Muscle of back (tissue), 11 donors: ENCODE measurements around the gene NOPCHAP1. TPM values are rescaled to one million over a fixed set of nuclear protein-coding genes. Genes with fewer than 3 reads are reported as not detected.
"Not testable (repeated sequence)": the region's sequence is repeated elsewhere in the genome, so short reads cannot be mapped to it uniquely, and the experiment has no call there.

Source experiments
- DNase-seq, 3 donors: peaks; one replicate each; pipeline versions ENCODE4 v3.0.0 to v3.0.0-alpha.2; 2013
- polyA plus RNA-seq, 10 donors: library from polyadenylated mRNA; unstranded; fragments of 120-200 nt; gene quantifications; one replicate each; pipeline ENCODE4 v1.2.1, GENCODE V29; 2013; ENCODE audit not compliant: insufficient read length in 10 of 10

Gene NOPCHAP1
- polyA plus RNA-seq, 10 donors, result 8.9 to 13.3 (median 10.7) TPM

- DNase-seq, result no peak
Observed at GRCh38 chr12:104963757-104964156, 22.4 kb upstream of the NOPCHAP1 start.

- no peak for DNase-seq
Observed at GRCh38 chr12:104964167-104964855, 21.8 kb upstream of the NOPCHAP1 start.

DNA sequence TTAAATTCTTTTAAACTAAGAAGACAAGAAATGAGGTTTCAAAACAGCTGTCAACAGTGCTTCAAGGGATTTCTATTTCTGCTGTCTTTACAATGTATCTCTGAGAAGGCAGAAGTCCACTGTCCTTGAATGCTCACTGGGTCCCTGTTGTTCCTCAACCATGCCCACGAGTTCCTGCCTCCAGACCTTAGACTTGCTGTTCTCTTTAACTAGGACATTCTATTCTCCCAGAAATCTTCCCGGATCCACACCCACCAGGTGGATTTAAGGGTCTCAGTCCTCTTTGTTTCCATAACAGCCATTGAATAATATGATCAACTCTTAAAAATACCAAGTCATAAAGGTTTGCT lies 21.3 kb upstream of the NOPCHAP1 start:
- no peak for DNase-seq

DNA sequence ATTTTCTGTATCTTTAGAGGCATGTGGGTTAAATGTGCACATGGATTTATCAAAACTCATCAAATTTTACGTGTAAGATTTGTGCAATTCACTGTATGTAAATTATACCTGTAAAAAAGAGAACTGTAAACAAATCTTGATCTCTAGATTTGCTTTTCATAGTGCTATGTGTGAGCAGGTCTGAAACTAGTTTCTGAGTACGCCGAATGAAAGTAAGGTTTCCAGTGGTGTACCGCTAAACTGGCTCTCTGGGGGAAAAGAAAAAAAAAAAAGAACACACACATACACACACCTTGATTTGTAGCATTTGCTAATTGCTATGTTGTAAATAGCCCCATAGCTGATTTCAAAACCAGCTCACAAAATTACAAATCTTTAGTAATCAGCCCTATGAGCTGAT lies 19.4 kb upstream of the NOPCHAP1 start:
- no peak for DNase-seq

DNA sequence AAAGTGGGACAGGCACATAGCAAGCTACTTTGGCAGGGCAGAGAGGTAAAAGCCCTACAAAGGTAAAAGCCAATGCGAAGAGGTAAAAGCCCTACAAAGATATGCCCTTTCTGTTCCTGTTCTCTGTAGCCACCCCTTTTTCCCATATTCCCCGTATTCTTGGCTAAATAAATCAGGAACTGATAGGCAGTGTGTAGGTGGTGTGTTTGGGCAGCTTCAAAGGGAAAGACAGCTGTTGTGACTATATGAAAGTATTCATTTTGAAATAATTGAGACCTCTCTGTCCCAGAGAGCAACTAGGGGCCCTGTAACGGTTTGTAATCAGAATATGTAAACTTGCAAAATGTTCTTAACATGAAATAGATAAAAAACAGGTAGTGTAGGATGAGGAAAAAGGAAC lies 16.8 kb upstream of the NOPCHAP1 start:
- no peak for DNase-seq

DNA sequence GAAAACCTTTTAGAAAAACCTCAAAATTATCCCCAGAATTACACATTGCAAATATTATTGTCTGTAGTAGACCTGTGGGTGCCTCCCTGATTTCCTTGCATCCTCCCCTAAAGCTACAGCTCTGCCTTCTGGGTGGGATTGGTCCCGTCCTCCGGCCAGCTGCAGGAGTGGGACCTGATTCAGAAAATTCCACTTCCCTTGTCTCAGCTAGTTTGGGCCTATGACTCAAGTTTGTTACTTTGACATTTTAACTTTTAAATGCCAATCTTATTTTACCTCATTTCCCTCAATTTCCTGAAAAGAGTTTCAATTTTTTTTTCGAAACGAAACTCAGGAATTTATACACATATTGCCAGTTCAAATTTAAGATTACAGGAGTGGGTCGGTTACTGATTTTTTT lies 14.8 kb upstream of the NOPCHAP1 start:
- DNase-seq, result peak in 1 of 3 donors; percentile 42

DNA sequence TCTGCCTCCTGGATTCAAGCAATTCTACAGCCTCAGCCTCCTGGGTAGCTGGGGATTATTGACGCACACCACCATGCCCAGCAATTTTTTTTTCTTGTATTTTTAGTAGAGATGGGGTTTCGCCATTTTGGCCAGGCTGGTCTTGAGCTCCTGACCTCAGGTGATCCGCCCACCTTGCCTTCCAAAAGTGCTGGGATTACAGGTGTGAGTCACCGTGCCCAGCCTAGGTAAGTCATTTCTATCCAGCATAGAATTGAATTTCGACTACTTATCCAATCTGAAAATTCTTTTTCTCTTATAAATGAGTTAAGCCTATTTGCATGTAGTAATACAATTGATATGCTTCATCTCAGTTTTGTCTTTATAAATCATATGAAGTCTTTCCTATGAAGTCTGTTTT lies 12.9 kb upstream of the NOPCHAP1 start:
- DNase-seq, result no peak

- DNase-seq, result peak in 2 of 3 donors; percentile 26 to 32
Observed at GRCh38 chr12:104974626-104975290, 11.4 kb upstream of the NOPCHAP1 start.

GRCh38 chr12:104975587-104976343 lies 10.4 kb upstream of the NOPCHAP1 start:
- DNase-seq, result no peak

- no peak for DNase-seq
Observed at GRCh38 chr12:104976703-104977102, 9.4 kb upstream of the NOPCHAP1 start.

DNA sequence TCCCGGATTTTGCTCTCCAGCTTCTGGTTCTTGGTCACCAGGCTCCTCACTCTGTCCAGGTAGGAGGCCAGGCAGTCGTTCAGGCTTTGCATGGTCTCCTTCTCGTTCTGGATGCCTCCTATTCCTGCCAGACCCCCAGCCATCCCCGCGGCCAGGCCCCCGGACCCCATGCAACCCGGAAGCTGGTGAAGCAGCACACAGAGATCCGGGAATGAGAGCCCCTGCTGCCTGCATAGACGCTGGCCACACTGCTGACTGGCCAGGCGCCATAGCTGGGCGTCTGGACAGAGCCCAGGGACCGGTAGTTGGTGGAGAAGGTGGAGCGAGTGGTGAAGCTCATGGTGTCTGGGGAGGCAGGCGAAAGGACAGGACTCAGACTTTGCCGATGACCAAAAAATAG lies 8.4 kb upstream of the NOPCHAP1 start:
- DNase-seq, result not testable (repeated sequence)

GRCh38 chr12:104985206-104985605 lies 910 bp upstream of the NOPCHAP1 start:
- no peak for DNase-seq

DNA sequence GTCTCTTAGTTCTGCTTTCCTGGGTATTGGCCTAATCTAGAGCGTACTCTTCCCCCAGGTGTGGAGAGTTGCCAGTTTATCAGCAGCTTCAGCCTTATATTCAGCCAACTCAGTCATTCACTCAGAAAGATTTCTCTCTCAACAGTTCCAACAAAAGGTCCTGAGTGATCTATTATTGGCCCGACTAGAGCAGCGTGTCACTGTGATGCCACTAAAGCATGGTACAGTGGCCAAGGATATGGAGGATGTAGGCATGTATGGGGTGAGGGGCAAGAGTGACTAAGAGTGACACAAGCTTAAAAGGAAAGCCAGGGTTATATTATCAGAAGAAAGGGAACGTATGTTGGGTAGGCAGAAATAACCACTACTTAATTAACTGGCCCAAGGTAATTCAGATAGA lies 4.8 kb downstream of the NOPCHAP1 start:
- DNase-seq, result no peak

DNA sequence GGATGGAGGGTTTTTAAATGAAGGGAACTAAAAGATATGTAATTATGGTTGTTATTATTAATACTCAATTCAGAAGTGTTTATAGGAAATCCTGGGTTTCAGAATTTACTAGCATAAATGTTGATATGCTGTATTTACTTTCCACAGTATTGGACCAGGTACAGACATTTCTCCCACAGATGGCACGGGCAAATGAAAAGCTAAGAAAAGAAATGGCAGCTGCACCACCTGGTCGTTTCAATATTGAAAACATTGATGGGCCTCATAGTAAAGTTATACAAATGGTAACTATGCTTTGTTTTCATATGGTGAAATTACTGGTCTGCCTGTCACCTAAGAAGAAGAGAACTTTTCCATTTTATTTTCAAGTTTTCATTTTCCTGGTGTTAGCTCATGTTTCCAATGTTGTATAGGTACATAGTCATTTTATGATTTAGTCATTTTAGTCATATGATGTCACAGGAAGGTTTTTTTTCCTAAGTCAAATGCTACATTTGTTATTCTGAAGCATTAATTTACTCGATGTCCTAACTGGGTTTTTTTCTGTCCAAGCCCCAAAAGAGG lies 5.5 kb downstream of the NOPCHAP1 start:
- DNase-seq, result no peak

DNA sequence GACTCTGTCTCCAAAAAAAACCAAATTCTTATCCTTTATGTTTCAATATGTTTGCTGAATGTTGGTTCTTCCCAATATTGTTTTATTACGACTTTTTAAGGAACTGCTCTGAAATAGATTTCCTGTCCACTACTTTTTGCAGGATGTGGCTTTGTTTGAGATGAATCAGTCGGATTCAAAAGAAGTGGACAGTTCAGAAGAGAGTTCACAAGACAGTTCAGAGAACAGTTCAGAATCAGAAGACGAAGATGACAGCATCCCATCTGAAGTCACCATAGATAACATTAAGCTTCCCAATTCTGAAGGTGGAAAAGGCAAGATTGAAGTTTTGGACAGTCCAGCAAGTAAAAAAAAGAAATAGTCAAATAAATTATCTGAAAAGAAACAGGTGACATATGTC lies 8.2 kb downstream of the NOPCHAP1 start:
- DNase-seq, result no peak

GRCh38 chr12:104997541-104997940 lies 11.4 kb downstream of the NOPCHAP1 start:
- DNase-seq, result no peak

DNA sequence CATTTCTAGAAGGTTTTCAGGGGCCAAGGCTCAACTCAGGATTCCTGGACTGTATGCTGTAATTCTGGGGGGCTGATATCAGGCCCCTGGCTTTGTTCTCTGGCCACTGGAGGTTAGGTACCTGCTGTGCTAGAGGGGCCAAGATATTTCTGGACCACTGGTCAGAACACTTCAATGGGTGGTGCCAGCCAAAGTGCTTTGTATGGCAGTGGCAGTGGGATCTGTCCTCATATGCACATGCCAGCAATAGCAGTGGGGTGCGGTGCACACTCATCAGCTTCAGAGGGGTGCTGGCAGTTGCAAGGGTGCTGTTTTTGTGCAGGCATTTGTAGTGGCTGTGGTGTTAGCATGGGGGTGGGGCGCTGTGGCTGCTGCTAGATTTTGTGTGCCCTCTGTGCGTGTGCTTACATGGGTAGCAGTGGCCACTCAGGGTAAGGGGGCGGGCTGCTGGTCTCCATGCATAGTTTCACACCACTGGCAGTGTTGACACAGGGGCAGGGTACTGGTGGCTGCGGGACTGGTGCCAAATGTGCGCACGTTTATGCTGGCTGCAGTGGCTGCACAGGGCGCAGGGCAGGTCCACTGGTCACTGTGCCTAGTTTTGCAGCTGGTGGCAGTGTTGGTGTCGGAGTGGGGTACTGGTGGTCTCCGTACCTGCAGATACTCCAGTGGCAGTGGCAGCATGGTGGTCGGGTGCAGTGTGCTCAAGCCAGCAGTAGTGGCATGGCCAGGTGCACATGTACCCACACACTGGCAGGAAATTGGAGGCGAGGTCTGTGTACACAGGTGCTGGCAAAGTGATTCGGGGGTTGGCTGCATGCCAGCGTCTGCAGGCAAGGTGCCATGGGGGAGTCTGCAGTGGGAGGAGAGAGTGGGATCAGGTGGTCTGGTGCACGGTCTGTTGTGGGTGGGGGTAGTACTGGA lies 12.6 kb downstream of the NOPCHAP1 start:
- no peak for DNase-seq

DNA sequence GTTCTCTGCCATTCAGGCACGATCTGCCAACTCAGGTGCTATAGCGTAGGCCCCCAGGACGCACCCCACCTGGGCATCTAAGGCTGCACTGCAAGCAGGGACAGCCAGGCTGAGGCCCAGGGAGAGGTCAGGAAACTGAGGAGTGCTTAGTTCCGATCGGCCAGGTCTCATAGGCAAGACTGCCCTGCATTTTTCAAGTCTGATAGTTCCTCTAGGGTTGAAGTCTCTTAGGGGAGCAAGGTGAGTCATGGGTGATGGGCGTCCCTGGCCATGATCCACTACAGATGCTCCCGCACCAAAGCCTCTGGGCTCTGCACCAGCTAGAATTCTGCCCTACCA lies 13.2 kb downstream of the NOPCHAP1 start:
- no peak for DNase-seq

DNA sequence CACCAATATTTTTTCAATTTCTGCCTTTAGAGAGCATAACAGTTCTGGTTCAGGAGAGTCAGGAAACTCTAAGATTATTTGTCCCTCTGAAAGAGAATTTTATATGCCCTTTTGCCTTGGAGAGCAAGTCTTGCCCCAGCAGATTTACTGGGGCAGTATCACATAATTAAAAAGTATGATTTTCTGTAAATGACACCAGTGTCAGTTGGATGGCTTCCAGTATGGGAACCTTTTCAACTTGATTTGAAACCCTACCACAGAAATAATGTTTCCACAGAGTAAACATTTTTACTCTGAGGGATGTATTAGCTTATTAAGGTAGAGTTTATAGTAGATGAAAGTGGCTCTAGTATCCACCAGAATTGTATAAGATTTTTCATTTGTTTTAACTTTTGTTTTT lies 15.4 kb downstream of the NOPCHAP1 start:
- no peak for DNase-seq

DNA sequence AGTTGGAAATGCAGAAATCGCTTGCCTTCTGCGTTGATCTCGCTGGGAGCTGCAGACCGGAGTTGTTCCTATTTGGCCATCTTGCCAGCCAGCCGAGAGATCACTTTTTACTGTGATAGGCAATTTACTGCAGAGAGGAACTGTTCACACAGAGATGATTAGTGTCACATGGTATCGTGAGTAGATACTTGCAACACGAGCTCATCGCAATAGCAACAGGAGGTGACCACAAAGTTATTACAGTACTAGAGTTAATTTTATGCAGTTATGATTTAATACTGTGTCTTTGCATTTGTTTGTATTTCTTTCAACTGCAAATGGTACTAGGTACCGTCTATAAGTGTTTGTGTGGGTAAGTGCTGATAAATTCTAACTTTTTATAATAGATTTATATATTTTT lies 27.8 kb downstream of the NOPCHAP1 start:
- DNase-seq, result no peak

- DNase-seq, result no peak
Observed at GRCh38 chr12:105014603-105015002, 28.5 kb downstream of the NOPCHAP1 start.

DNA sequence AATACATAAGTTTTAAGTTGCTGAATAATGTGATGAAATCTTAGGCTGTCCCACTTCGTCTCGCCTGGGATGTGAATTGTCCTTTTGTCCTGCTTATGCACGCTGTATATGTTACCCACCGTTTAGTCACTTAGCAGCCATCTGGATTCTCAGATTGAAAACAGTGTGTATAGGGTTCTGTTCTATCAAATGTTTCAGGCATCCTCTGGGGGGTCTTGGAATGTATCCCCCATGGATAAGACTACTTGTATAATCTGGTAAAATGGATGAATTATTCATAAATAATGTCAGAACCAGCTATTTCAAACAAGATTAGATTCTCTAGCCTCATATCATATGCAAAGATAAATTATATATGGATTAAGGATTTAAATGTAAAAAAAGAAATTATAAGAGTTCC lies 29.4 kb downstream of the NOPCHAP1 start:
- DNase-seq, result no peak
